AG04450 (cell line): ENCODE measurements around the gene MSMB. TPM values are rescaled to one million over a fixed set of nuclear protein-coding genes. Genes with fewer than 3 reads are reported as not detected.
"Not testable (repeated sequence)": the region's sequence is repeated elsewhere in the genome, so short reads cannot be mapped to it uniquely, and the experiment has no call there.

Experiments used
- CTCF ChIA-PET: fragments of 300-600, 350-600 bp; formaldehyde crosslinking; extraction: SDS; loops from one replicate; lab custom pipeline; 2022; ENCODE audit warnings: antibody characterized with exemption, inconsistent platforms; lab: Charles Lee
- POLR2A ChIA-PET: fragments of 350-600 bp; formaldehyde crosslinking; extraction: SDS; loops from one replicate; lab custom pipeline; 2021; ENCODE audit warnings: antibody characterized with exemption, inconsistent platforms; lab: Yijun Ruan, JAX
- DNase-seq: peaks from one replicate; pipeline ENCODE4 v3.0.0-alpha.2; 2011; ENCODE audit warnings: low read depth, low spot score
- H3K27ac ChIP-seq: one replicate; pipeline ENCODE4 v1.5.1; 2012; ENCODE audit warnings: low read depth, low read length, control low read depth
- H3K27me3 ChIP-seq: one replicate; pipeline ENCODE4 v1.6.0; 2012; ENCODE audit warnings: low read length; ENCODE audit not compliant: control insufficient read depth, insufficient read depth
- H3K4me3 ChIP-seq: 2 replicates; pipeline ENCODE4 v1.5.1; 2011; ENCODE audit warnings: mild to moderate bottlenecking, low read depth, low read length, control low read depth
- H3K9me3 ChIP-seq: 2 replicates; pipeline ENCODE4 v1.5.1; 2012; ENCODE audit warnings: low read length; ENCODE audit not compliant: control insufficient read depth, insufficient read depth
- polyA plus RNA-seq: library from polyadenylated mRNA; depleted of rRNA; stranded (reverse); fragments of >200 nt; gene quantifications from 2 replicates; pipeline ENCODE4 v1.2.3, GENCODE V29; 2011
- TF ChIP-seq, protein P1 (sequence below): IDR thresholded peaks from 2 replicates; pipeline ENCODE4 v1.5.1; 2011; ENCODE audit warnings: low read depth, low read length, control low read depth, inconsistent platforms

Gene MSMB
- polyA plus RNA-seq, 1 experiment, result not detected

DNA sequence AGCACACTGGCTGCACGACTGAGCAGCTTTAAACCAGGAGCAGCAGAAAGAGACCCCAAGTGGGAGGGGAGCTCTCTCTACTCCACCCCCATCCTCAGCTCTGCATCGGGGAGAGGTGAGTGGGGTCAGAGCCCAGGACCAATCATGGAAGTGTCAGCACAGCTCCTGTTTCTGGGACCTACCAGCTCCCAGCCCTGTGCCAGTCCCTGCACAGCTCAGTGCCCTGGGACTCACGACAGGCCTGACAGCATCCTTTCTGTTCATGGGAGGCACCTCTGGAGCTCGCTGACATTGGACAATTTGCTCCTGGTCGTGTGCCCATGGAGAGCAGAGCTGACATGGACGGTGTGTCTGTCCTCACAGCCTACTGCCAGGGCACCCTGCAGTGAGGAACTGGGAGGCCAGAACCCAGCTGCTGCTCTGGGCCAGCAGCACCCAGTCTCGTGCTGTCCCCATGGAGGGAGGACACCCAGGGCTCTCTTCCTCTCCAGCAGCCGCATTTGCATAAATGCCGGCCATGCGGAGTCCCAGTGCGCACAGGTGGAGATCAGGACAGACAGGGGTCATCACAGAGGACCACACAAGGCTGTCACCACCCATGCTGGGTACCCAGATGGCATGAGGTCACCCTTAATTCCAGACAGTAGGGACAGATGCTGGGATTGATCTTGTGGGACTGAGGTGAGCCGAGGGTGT, 45.9 kb upstream of the MSMB start:
- H3K27ac ChIP-seq, result no peak overlapping the region
- TF ChIP-seq, protein P1, sequence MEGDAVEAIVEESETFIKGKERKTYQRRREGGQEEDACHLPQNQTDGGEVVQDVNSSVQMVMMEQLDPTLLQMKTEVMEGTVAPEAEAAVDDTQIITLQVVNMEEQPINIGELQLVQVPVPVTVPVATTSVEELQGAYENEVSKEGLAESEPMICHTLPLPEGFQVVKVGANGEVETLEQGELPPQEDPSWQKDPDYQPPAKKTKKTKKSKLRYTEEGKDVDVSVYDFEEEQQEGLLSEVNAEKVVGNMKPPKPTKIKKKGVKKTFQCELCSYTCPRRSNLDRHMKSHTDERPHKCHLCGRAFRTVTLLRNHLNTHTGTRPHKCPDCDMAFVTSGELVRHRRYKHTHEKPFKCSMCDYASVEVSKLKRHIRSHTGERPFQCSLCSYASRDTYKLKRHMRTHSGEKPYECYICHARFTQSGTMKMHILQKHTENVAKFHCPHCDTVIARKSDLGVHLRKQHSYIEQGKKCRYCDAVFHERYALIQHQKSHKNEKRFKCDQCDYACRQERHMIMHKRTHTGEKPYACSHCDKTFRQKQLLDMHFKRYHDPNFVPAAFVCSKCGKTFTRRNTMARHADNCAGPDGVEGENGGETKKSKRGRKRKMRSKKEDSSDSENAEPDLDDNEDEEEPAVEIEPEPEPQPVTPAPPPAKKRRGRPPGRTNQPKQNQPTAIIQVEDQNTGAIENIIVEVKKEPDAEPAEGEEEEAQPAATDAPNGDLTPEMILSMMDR, result no peak
- CTCF ChIA-PET, result no interaction called here

DNA sequence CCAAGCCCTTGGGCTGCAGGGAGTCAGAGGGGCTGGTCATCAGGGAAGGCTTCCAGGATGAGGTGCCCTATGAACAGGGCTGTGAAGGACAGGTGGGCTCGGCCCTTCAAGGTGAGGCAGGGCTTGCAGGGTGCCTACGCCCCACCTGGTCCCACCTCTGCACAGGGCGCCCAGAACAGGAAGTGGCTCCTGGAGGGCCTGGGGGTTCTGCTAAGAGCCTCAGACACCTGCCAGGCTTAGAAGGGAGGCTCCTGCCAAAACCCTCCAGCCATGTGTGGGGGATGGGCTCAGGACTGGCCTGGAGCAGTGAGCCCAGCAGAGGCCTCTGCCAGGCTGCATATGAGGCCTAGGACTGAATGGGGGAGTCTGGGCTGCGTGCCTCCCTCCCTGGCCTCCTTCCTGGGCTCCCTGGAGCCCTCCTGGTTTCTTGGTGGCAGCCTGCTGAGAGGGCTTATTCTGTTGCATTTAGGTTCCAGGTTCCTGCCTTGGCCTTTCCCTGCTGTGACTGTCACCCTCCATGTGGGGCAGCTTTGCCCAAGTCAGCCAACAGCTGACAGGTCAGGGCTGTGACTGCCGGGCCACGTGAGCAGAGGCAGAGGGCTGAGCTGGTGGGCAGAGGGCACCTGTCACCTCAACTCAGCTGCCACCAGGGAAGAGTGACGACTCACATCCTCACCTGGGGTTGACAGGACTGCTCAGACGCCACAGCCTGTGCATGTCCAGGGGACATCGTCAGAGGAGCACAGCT, 45.2 kb upstream of the MSMB start:
- Histone ChIP-seq H3K4me3 (no peak overlapping the region), H3K27me3 (no peaks in the 10 kb centered on the region), H3K9me3 (no peaks in the 10 kb centered on the region), H3K27ac (no peak overlapping the region)
- TF ChIP-seq, protein P1, result no peak
- POLR2A ChIA-PET, result no interaction called here
- DNase-seq, result no peak
- CTCF ChIA-PET, result no interaction called here

More for the DNA sequence above, 45.9 kb upstream of the MSMB start:
- no peak for DNase-seq
- Histone ChIP-seq H3K4me3 (no peak overlapping the region), H3K9me3 (no peaks in the 10 kb centered on the region), H3K27me3 (no peaks in the 10 kb centered on the region)
- POLR2A ChIA-PET, result no interaction called here

DNA sequence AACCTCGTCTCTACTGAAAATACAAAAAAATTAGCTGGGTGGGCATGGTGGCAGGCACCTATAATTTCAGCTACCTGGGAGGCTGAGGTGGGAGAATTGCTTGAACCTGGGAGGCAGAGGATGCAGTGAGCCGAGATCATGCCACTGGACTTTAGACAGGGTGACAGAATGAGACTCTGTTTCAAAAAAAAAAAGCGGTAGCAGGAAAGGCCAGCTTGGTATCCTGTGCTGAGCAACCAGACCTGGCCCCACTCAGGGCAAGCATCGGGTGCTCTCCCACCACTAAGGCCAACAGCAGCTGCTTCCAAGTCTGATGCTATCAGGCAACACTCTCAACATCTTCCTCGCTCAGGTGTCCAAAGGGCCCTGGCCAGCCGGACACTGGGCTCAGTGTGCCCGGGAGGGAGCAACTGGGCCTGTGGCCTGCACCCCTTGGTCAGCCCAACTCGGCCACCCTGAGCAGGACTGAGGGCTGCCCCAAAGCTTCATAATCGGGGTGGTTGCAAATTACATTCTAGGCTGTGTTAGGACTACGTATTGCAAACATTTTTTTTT, 44.3 kb upstream of the MSMB start:
- ChIA-PET CTCF (no interaction called here), POLR2A (no interaction called here)
- H3K9me3 ChIP-seq, result no peaks in the 10 kb centered on the region
- no peak for DNase-seq
- H3K4me3 ChIP-seq, result no peak overlapping the region
- H3K27me3 ChIP-seq, result no peaks in the 10 kb centered on the region
- TF ChIP-seq, protein P1, result no peak
- H3K27ac ChIP-seq, result no peak overlapping the region

DNA sequence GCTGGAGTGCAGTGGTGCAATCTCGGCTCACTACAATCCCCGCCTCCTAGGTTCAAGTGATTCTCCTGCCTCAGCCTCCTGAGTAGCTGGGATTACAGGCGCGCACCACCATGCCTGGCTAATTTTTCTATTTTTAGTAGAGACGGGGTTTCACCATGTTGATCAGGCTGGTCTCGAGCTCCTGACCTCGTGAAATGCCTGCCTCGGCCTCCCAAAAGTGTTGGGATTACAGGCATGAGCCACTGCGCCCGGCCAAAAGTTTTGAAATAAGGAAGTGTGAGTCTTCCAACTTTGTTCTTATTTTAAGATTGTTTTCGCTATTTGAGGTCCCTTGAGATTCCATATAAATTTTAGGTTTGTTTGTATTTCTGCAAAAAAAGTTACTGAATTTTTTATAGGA, 41.3 kb upstream of the MSMB start:
- H3K4me3 ChIP-seq, H3K9me3 ChIP-seq, H3K27ac ChIP-seq, CTCF ChIA-PET, H3K27me3 ChIP-seq, POLR2A ChIA-PET, DNase-seq: not testable (repeated sequence)

DNA sequence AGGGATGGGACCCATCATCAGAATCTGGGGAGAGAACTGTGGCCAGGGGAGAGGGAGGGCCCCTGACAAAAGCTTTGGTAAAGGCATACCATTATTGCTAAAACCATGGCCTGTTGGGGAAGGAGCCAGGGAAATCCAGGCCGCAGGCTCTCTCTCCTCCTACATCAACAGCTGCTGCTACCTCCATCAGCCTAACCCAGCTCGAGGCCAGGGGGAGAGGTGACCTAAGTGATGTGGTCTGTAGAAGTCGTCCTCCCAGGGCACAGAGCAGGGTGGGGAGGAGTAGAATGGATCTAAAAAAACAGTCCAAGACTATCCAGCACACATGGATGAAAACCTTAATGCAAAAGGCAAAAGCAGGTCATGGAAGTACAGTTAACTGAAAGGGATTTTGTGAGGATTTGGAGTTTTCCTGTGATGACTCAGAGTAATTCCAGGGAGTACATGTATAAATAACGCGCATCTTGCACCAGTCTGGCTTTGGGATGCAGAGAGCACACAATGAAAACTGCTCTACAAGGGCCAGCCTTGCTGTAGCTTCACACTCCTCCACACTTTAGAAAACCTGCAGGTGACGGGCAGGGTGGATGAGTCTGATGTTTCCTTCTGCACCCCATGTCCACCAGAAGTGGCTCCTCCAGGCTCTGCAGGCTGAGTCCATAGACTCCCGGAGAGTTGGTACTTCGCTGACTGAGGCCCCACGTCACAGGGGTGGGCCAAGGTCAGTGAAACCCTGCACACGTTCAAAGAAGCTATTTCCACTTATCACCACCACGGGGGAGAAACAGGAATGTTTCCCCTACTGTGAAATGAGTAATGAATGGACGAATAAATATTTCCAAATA, 38.5 kb upstream of the MSMB start:
- CTCF ChIA-PET, result no interaction called here

More for the DNA sequence above, 38.5 kb upstream of the MSMB start:
- Histone ChIP-seq H3K4me3 (no peak overlapping the region), H3K9me3 (no peaks in the 10 kb centered on the region), H3K27ac (no peak overlapping the region), H3K27me3 (no peaks in the 10 kb centered on the region)
- DNase-seq, result no peak
- TF ChIP-seq, protein P1, result no peak
- POLR2A ChIA-PET, result no interaction called here
